ENCODE measurements around the gene KLHDC9.

KLHDC9 gene

GRCh38 chr1:161069241-161069640, 28.9 kb upstream of the KLHDC9 start:
- no peak for DNase-seq (ENCODE audit: extremely low spot score)
- no peak for TF ChIP-seq TARDBP (IDR thresholded peaks at IDR 0.05)
- TF ChIP-seq FOXM1 (IDR thresholded peaks at IDR 0.05; ENCODE audit: borderline replicate concordance) = no peak
- TF ChIP-seq SP1 (IDR thresholded peaks at IDR 0.05) = no peak
- TF ChIP-seq FOXA1 (IDR thresholded peaks at IDR 0.05) = no peak
- no peak for TF ChIP-seq L3MBTL2 (conservative IDR thresholded peaks at IDR 0.05)
- POLR2A ChIA-PET = no interaction called here
- CTCF ChIA-PET = no interaction called here

DNA sequence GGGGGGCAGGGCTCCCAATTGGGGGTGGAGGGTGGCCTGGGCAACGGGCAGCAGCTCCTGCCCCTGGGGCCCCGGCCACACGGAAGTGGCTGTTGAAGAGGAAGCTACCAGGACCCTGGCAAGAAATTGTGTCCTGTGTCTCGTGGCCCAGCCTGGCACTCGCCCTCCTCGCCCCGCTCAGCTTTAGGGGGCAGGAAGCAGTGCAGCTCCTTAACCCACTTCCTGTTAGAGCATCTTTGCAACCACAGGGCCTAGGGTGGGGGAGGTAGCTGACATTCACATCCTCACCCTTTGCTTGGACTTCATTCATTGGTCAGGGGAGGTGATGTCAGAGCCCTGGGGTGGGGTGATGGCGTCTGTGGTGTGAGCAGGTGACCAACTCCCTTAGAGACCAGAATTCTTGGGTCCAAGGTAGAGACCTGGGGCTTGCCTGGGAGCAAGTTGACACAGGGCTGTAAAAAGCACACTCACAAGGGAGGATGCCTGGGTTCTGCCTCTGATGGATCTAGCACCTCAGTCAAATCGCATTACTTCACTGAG, 28.4 kb upstream of the KLHDC9 start, which contains the start of gene ARHGAP30:
TSS of gene ARHGAP30 (minus strand) at position 161 of the 540 bp plus-strand sequence. CDS start 267 bp downstream, outside the sequence.
- TF ChIP-seq NFRKB (IDR thresholded peaks at IDR 0.05) (no peak), L3MBTL2 (conservative IDR thresholded peaks at IDR 0.05) (no peak), SUZ12 (IDR thresholded peaks at IDR 0.05) (no peak), ARNT (IDR thresholded peaks at IDR 0.05) (no peak), FOXA1 (IDR thresholded peaks at IDR 0.05) (no peak), LEF1 (IDR thresholded peaks at IDR 0.05; ENCODE audit: borderline replicate concordance) (no peak), SP1 (IDR thresholded peaks at IDR 0.05) (no peak), FOXM1 (IDR thresholded peaks at IDR 0.05; ENCODE audit: borderline replicate concordance) (no peak), HDGF (IDR thresholded peaks at IDR 0.05; ENCODE audit: borderline replicate concordance) (no peak), TARDBP (IDR thresholded peaks at IDR 0.05) (no peak), BHLHE40 (IDR thresholded peaks at IDR 0.05; ENCODE audit: borderline replicate concordance) (no peak)
- TF ChIP-seq, protein P1, sequence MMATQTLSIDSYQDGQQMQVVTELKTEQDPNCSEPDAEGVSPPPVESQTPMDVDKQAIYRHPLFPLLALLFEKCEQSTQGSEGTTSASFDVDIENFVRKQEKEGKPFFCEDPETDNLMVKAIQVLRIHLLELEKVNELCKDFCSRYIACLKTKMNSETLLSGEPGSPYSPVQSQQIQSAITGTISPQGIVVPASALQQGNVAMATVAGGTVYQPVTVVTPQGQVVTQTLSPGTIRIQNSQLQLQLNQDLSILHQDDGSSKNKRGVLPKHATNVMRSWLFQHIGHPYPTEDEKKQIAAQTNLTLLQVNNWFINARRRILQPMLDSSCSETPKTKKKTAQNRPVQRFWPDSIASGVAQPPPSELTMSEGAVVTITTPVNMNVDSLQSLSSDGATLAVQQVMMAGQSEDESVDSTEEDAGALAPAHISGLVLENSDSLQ (IDR thresholded peaks at IDR 0.05) = no peak
- ChIA-PET CTCF (interaction anchor here (0.5 kb wide), 1 partner anchor 79 kb away, joined by 3 read pairs; no protein-coding TSS in a partner anchor), POLR2A (no interaction called here)
- DNase-seq (ENCODE audit: extremely low spot score) = no peak

GRCh38 chr1:161070761-161071160, 27.4 kb upstream of the KLHDC9 start:
- no peak for TF ChIP-seq FOXK2 (IDR thresholded peaks at IDR 0.05)
- no peak for TF ChIP-seq BHLHE40 (IDR thresholded peaks at IDR 0.05; ENCODE audit: borderline replicate concordance)
- TF ChIP-seq TARDBP (IDR thresholded peaks at IDR 0.05) = no peak
- no peak for TF ChIP-seq SUZ12 (IDR thresholded peaks at IDR 0.05)
- no peak for TF ChIP-seq L3MBTL2 (conservative IDR thresholded peaks at IDR 0.05)
- no peak for TF ChIP-seq FOXM1 (IDR thresholded peaks at IDR 0.05; ENCODE audit: borderline replicate concordance)
- no peak for TF ChIP-seq NFRKB (IDR thresholded peaks at IDR 0.05)
- TF ChIP-seq FOXA1 (IDR thresholded peaks at IDR 0.05) = no peak
- TF ChIP-seq ELF4 (IDR thresholded peaks at IDR 0.05) = no peak
- TF ChIP-seq SP1 (IDR thresholded peaks at IDR 0.05) = no peak
- TF ChIP-seq ZNF384 (IDR thresholded peaks at IDR 0.05) = no peak
- TF ChIP-seq LEF1 (IDR thresholded peaks at IDR 0.05; ENCODE audit: borderline replicate concordance) = no peak
- no peak for TF ChIP-seq CTBP1 (IDR thresholded peaks at IDR 0.05; ENCODE audit: borderline replicate concordance)
- TF ChIP-seq, protein P1 (IDR thresholded peaks at IDR 0.05) = no peak
- DNase-seq (ENCODE audit: extremely low spot score) = no peak
- POLR2A ChIA-PET = no interaction called here
- CTCF ChIA-PET = interaction anchor here (0.6 to 1.2 kb wide), 2 partner anchors 48 to 52 kb away, joined by 3 read pairs; no protein-coding TSS in a partner anchor

DNA sequence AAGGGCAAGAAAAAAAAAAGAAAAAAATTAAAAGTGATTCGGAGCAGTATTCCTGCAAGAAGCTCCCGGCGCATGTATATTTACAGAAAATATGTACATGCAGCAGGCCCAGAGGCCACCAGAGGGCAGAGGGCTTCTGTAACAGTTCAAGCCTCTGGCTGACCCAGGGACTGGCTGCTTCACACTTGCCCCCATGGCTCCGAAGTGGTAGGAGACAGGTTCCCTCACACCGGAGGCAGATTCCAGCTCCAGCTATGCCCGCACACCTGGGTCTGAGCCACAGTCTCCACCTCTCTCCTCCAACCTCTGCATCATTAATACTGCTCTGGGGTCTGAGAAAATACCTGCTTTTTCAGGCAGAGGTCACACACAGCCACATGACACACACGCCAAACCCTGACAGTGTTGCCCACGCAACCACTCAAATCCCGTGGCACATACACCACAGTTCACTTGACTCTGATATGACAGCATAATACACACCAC, 26.2 kb upstream of the KLHDC9 start:
- ChIA-PET CTCF (interaction anchor here (0.6 to 1.2 kb wide), 4 partner anchors 54 to 562 kb away, joined by 3 to 4 read pairs (median 3); no protein-coding TSS in a partner anchor), POLR2A (no interaction called here)
- peak; percentile 71 for DNase-seq (ENCODE audit: extremely low spot score)
- TF ChIP-seq SUZ12 (IDR thresholded peaks at IDR 0.05) (no peak), SP1 (IDR thresholded peaks at IDR 0.05) (no peak), ZNF384 (IDR thresholded peaks at IDR 0.05) (no peak), CTBP1 (IDR thresholded peaks at IDR 0.05; ENCODE audit: borderline replicate concordance) (no peak), FOXK2 (IDR thresholded peaks at IDR 0.05) (no peak), L3MBTL2 (conservative IDR thresholded peaks at IDR 0.05) (no peak), TARDBP (IDR thresholded peaks at IDR 0.05) (no peak), HDGF (IDR thresholded peaks at IDR 0.05; ENCODE audit: borderline replicate concordance) (no peak)
- TF ChIP-seq, protein P1 (IDR thresholded peaks at IDR 0.05) = no peak

DNA sequence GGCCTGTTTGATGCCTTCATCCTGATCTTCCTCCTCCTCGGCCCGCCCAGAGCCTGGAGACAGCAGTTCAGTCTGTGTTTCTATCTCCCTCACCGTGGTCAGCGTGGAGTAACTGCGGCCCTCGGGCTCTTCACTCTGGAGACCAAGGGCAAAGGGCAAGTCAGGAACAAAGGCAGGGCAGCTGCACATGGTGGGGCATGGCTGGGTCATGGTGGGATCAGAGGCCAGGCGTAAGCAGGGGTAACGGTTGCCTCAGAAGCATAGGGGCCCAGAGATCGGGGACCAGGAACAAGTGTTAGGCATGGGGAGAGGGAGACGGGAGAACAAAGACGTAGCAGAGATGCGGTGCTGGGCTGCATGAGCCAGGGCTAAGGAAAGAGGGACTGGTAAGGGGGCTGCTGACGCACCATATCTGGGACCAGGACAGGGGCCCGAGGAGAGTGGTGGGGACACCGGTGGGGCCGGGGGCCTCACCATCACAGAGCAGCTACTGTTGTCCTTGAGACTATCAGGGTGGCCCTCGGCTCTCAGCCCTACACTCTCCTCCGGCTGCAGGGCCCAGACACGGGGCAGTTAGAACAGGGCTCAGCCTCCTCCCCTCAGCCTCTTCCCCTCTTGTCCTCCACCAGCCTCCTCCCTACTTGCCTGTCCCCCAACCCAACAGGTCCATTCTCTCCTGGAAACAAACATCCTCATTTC, 25.3 kb upstream of the KLHDC9 start:
- no peak for TF ChIP-seq HDGF (IDR thresholded peaks at IDR 0.05; ENCODE audit: borderline replicate concordance)
- no peak for TF ChIP-seq NFRKB (IDR thresholded peaks at IDR 0.05)
- TF ChIP-seq, protein P1 (IDR thresholded peaks at IDR 0.05) = no peak
- no peak for TF ChIP-seq ZNF384 (IDR thresholded peaks at IDR 0.05)
- TF ChIP-seq L3MBTL2 (conservative IDR thresholded peaks at IDR 0.05) = no peak
- TF ChIP-seq SP1 (IDR thresholded peaks at IDR 0.05) = no peak
- TF ChIP-seq SUZ12 (IDR thresholded peaks at IDR 0.05) = no peak
- no peak for TF ChIP-seq FOXK2 (IDR thresholded peaks at IDR 0.05)
- TF ChIP-seq BHLHE40 (IDR thresholded peaks at IDR 0.05; ENCODE audit: borderline replicate concordance) = no peak
- no peak for TF ChIP-seq LEF1 (IDR thresholded peaks at IDR 0.05; ENCODE audit: borderline replicate concordance)
- TF ChIP-seq ARNT (IDR thresholded peaks at IDR 0.05) = no peak
- CTCF ChIA-PET = no interaction called here
- DNase-seq (ENCODE audit: extremely low spot score) = no peak
- POLR2A ChIA-PET = interaction anchor here (0.8 kb wide), 1 partner anchor 12 kb away, joined by 3 read pairs; no protein-coding TSS in a partner anchor

Measured in HEK293T (cell line).